Measurements from ENCODE around the gene BICRAL. TPM values are rescaled to one million over a fixed set of nuclear protein-coding genes. Genes with fewer than 3 reads are reported as not detected.

Gene BICRAL
- total and polyA plus RNA-seq, 9 of the 15 experiments (the other 6 are each of a cell fraction or from before 2014, with no cell fraction given): 1.2 to 11.9 (median 5.6) TPM

DNA sequence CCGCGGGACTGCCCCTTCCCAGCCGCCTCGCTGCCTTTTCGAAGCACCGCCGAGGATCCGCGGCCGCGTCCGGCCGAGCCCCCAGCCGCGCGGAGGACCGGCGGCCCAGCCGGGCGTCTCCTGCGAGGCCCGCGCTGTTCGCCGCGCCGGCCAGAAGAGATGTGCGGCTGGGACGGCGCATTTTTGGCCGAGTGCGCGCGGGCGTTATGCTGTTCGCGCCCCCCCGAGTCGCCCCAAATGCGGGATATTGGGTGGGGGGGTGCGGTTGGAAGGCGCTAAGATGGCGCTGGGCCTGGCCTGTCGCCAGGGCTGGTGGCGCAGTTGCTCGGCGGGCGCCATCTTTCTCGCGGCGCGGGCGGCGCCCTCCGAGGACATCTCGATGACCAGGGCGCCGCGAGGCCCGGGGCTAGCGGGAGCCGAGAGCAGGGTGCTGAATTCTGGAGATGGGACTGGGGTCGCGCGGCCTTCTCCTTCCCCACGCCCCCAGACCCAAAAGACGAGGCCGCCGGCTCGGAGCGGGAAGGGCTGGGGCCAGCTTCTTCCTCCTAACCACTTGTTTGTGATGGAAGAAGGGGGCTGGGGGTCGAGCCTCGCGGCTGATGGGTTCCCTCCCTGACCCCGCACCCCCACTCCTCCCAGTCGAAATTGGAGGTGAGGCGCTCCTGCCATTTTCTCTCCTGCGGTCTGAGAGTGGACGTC is 1.5 kb downstream of the BICRAL start (continued):
- TF ChIP-seq HNRNPL (IDR thresholded peaks at IDR 0.05; ENCODE audit: low read depth, low read length) (peak; percentile 63; the same call in 1 of the 2 replicates), ILF3 (IDR thresholded peaks at IDR 0.05; ENCODE audit: borderline replicate concordance) (no peak; the same call in 1 of the 2 replicates), ZBED1 (IDR thresholded peaks at IDR 0.05) (peak; percentile 56; the same call in 1 of the 2 replicates), ZNF146 (CRISPR knock-in tag; IDR thresholded peaks at IDR 0.05; ENCODE audit: unreplicated experiment) (no peak), SIRT6 (IDR thresholded peaks at IDR 0.05; ENCODE audit: low read depth, low read length) (no peak), SMARCE1 (IDR thresholded peaks at IDR 0.05) (0 out of 2 replicates have a peak, but pooled peaks have one; percentile 49), KAT7 (CRISPR knock-in tag; IDR thresholded peaks at IDR 0.05; ENCODE audit: borderline replicate concordance) (0 out of 2 replicates have a peak, but pooled peaks have one; percentile 66), NFIX (CRISPR knock-in tag; IDR thresholded peaks at IDR 0.05; ENCODE audit: low read depth) (peak; percentile 68), RBM25 (IDR thresholded peaks at IDR 0.05; ENCODE audit: low read depth, low read length, severe bottlenecking) (peak; percentile 61), RAD51 (IDR thresholded peaks at IDR 0.05; ENCODE audit: borderline replicate concordance, low read depth) (0 out of 2 replicates have a peak, but pooled peaks have one; percentile 6), L3MBTL2 (IDR thresholded peaks at IDR 0.05) (peak; percentile 80), TCF7L2 (IDR thresholded peaks at IDR 0.05; ENCODE audit: low read depth, low read length) (no peak), MCM3 (IDR thresholded peaks at IDR 0.05) (no peak), PHB2 (IDR thresholded peaks at IDR 0.05; ENCODE audit: low read depth) (no peak), CHCHD3 (CRISPR knock-in tag; IDR thresholded peaks at IDR 0.05) (0 out of 2 replicates have a peak, but pooled peaks have one; percentile 58), YBX1 (IDR thresholded peaks at IDR 0.05) (no peak), ZNF24 (IDR thresholded peaks at IDR 0.05) (0 out of 2 replicates have a peak, but pooled peaks have one; percentile 28), U2AF2 (optimal IDR thresholded peaks at IDR 0.05; ENCODE audit: low read depth, low read length) (no peak)
- TF ChIP-seq, protein P1, sequence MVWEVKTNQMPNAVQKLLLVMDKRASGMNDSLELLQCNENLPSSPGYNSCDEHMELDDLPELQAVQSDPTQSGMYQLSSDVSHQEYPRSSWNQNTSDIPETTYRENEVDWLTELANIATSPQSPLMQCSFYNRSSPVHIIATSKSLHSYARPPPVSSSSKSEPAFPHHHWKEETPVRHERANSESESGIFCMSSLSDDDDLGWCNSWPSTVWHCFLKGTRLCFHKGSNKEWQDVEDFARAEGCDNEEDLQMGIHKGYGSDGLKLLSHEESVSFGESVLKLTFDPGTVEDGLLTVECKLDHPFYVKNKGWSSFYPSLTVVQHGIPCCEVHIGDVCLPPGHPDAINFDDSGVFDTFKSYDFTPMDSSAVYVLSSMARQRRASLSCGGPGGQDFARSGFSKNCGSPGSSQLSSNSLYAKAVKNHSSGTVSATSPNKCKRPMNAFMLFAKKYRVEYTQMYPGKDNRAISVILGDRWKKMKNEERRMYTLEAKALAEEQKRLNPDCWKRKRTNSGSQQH (CRISPR knock-in tag; IDR thresholded peaks at IDR 0.05): no peak
- TF ChIP-seq, protein P2, sequence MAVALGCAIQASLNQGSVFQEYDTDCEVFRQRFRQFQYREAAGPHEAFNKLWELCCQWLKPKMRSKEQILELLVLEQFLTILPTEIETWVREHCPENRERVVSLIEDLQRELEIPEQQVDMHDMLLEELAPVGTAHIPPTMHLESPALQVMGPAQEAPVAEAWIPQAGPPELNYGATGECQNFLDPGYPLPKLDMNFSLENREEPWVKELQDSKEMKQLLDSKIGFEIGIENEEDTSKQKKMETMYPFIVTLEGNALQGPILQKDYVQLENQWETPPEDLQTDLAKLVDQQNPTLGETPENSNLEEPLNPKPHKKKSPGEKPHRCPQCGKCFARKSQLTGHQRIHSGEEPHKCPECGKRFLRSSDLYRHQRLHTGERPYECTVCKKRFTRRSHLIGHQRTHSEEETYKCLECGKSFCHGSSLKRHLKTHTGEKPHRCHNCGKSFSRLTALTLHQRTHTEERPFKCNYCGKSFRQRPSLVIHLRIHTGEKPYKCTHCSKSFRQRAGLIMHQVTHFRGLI (CRISPR knock-in tag; IDR thresholded peaks at IDR 0.05): no peak
- TF ChIP-seq, protein P3, sequence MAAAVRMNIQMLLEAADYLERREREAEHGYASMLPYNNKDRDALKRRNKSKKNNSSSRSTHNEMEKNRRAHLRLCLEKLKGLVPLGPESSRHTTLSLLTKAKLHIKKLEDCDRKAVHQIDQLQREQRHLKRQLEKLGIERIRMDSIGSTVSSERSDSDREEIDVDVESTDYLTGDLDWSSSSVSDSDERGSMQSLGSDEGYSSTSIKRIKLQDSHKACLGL (CRISPR knock-in tag; IDR thresholded peaks at IDR 0.05; ENCODE audit: borderline replicate concordance, poor library complexity, severe bottlenecking): no peak
- TF ChIP-seq, protein P4, sequence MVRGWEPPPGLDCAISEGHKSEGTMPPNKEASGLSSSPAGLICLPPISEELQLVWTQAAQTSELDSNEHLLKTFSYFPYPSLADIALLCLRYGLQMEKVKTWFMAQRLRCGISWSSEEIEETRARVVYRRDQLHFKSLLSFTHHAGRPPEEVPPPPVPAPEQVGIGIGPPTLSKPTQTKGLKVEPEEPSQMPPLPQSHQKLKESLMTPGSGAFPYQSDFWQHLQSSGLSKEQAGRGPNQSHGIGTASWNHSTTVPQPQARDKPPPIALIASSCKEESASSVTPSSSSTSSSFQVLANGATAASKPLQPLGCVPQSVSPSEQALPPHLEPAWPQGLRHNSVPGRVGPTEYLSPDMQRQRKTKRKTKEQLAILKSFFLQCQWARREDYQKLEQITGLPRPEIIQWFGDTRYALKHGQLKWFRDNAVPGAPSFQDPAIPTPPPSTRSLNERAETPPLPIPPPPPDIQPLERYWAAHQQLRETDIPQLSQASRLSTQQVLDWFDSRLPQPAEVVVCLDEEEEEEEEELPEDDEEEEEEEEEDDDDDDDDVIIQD (CRISPR knock-in tag; IDR thresholded peaks at IDR 0.05): peak; percentile 29; the same call in 1 of the 2 replicates
- TF ChIP-seq, protein P5, sequence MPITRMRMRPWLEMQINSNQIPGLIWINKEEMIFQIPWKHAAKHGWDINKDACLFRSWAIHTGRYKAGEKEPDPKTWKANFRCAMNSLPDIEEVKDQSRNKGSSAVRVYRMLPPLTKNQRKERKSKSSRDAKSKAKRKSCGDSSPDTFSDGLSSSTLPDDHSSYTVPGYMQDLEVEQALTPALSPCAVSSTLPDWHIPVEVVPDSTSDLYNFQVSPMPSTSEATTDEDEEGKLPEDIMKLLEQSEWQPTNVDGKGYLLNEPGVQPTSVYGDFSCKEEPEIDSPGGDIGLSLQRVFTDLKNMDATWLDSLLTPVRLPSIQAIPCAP (CRISPR knock-in tag; IDR thresholded peaks at IDR 0.05; ENCODE audit: borderline replicate concordance): no peak

Measured in K562 (cell line).